OCI-LY7 (cell line): ENCODE results near the gene CCDC73. TPM values are rescaled to one million over a fixed set of nuclear protein-coding genes. Genes with fewer than 3 reads are reported as not detected.
"Not testable (repeated sequence)": the region's sequence is repeated elsewhere in the genome, so short reads cannot be mapped to it uniquely, and the experiment has no call there.

Experiments
- BruUV-seq: library from RNA; stranded (reverse); fragments of 400-500 nt; replicated peaks from 2 replicates; lab custom pipeline; 2021; lab: Mats Ljungman, UMichigan
- CTCF ChIA-PET: fragments of 300-600 bp; sonication (Branson Sonifier 250); formaldehyde crosslinking; loops from one replicate; lab custom pipeline; 2022; ENCODE audit warnings: antibody characterized with exemption; ENCODE audit not compliant: unreplicated experiment; lab: Charles Lee
- POLR2A ChIA-PET: fragments of 300-600 bp; sonication (Branson Sonifier 250); formaldehyde crosslinking; loops from one replicate; lab custom pipeline; 2022; ENCODE audit warnings: antibody characterized with exemption; lab: Charles Lee
- DNase-seq: peaks from one replicate; pipeline ENCODE4 v3.0.0-alpha.2; 2015; ENCODE audit warnings: low spot score
- H2AFZ ChIP-seq: fragments of 200-600 bp; sonication (generic), shearing (Covaris generic); 2 replicates; pipeline ENCODE4 v1.6.1; 2014; ENCODE audit warnings: mild to moderate bottlenecking, antibody characterized with exemption, low read length, moderate library complexity
- H3K27ac ChIP-seq: fragments of 200-600 bp; sonication (generic); 2 replicates; pipeline ENCODE4 v1.5.1; 2014; ENCODE audit warnings: mixed run types, low read depth, mild to moderate bottlenecking, moderate library complexity, low read length, inconsistent platforms; ENCODE audit not compliant: poor library complexity, severe bottlenecking
- H3K36me3 ChIP-seq: fragments of 200-600 bp; sonication (generic); 2 replicates; pipeline ENCODE4 v1.6.1; 2014; ENCODE audit warnings: mild to moderate bottlenecking, antibody characterized with exemption, low read length, moderate library complexity, mixed read lengths; ENCODE audit not compliant: insufficient read depth
- H3K4me1 ChIP-seq: fragments of 200-600 bp; sonication (generic); 2 replicates; pipeline ENCODE4 v1.5.1; 2014; ENCODE audit warnings: mild to moderate bottlenecking, low read length; ENCODE audit not compliant: insufficient read depth, poor library complexity, severe bottlenecking
- H3K4me2 ChIP-seq: fragments of 200-600 bp; sonication (generic); 2 replicates; pipeline ENCODE4 v1.6.1; 2014; ENCODE audit warnings: mild to moderate bottlenecking, low read length
- H3K4me3 ChIP-seq: fragments of 200-600 bp; sonication (generic); 2 replicates; pipeline ENCODE4 v1.5.1; 2014; ENCODE audit warnings: mild to moderate bottlenecking, low read depth, low read length; ENCODE audit not compliant: poor library complexity, severe bottlenecking
- H3K79me2 ChIP-seq: fragments of 200-600 bp; sonication (generic); 2 replicates; pipeline ENCODE4 v1.6.1; 2016; ENCODE audit warnings: low read depth, mild to moderate bottlenecking, low read length, moderate library complexity, mixed read lengths; ENCODE audit not compliant: insufficient read depth
- H3K9me2 ChIP-seq: fragments of 200-600 bp; sonication (generic); 2 replicates; pipeline ENCODE4 v1.6.1; 2016; ENCODE audit warnings: mild to moderate bottlenecking, low read length, mixed read lengths; ENCODE audit not compliant: insufficient read depth
- H3K9me3 ChIP-seq: fragments of 200-600 bp; sonication (generic); 2 replicates; pipeline ENCODE4 v1.6.1; 2014; ENCODE audit warnings: mild to moderate bottlenecking, mixed run types, low read length, mixed read lengths
- H4K20me1 ChIP-seq: fragments of 200-600 bp; sonication (generic); 2 replicates; pipeline ENCODE4 v1.6.1; 2014; ENCODE audit warnings: mild to moderate bottlenecking, antibody characterized with exemption, low read length, moderate library complexity, mixed read lengths; ENCODE audit not compliant: insufficient read depth
- EZH2phosphoT487 ChIP-seq: fragments of 200-600 bp; sonication (generic); IDR thresholded peaks from 2 replicates; pipeline ENCODE4 v1.6.1; 2018; ENCODE audit warnings: low read depth, borderline replicate concordance, mild to moderate bottlenecking, mixed run types, antibody characterized with exemption, low read length, moderate library complexity, mixed read lengths
- intact Hi-C: fragments of 100-400 bp; cut with micrococcal nuclease; formaldehyde crosslinking; loops from one replicate; pipeline ENCODE4 v1.10.0; 2022; ENCODE audit not compliant: unreplicated experiment
- total RNA-seq, 2 experiments: library from RNA; depleted of rRNA in 1 of 2; stranded (reverse); fragments of >200 nt in 1 of 2; shearing (Covaris generic) in 1 of 2; gene quantifications; 2 replicates each; pipeline ENCODE4 v1.2.3, GENCODE V29; 2014 to 2022
- TF ChIP-seq, protein P1 (sequence below): fragments of 200-600 bp; sonication (generic); conservative IDR thresholded peaks from 2 replicates; pipeline ENCODE4 v1.5.1; 2014; ENCODE audit warnings: mild to moderate bottlenecking, antibody characterized with exemption, low read length, moderate library complexity, mixed read lengths

Gene CCDC73
- total RNA-seq, 2 experiments from 2014 or later, result not detected

DNA sequence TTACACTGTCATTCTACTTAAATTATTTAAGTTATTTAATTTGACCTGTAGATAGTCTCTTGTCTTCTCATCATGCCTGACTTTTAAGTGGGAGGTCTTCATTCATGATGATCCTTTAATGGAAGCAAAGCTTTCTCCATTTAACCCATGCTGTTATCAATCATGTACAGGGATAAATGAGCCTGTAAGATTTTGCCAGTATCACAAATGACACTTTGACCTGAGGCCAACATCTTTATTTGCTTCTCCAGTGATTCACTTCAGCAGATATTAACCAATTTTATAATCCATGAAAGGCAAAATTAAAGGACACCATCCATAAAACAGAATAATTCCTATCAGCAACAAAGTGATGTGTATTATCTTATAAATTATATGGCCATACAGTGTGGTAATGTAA lies 7.7 kb downstream of the CCDC73 start:
- intact Hi-C loops, result no loop called here
- TF ChIP-seq, protein P1, sequence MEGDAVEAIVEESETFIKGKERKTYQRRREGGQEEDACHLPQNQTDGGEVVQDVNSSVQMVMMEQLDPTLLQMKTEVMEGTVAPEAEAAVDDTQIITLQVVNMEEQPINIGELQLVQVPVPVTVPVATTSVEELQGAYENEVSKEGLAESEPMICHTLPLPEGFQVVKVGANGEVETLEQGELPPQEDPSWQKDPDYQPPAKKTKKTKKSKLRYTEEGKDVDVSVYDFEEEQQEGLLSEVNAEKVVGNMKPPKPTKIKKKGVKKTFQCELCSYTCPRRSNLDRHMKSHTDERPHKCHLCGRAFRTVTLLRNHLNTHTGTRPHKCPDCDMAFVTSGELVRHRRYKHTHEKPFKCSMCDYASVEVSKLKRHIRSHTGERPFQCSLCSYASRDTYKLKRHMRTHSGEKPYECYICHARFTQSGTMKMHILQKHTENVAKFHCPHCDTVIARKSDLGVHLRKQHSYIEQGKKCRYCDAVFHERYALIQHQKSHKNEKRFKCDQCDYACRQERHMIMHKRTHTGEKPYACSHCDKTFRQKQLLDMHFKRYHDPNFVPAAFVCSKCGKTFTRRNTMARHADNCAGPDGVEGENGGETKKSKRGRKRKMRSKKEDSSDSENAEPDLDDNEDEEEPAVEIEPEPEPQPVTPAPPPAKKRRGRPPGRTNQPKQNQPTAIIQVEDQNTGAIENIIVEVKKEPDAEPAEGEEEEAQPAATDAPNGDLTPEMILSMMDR, result no peak
- TF ChIP-seq EZH2phosphoT487, result no peak
- ChIA-PET POLR2A (interaction anchor here (0.7 kb wide), 1 partner anchor 1132 kb away, joined by 3 read pairs; no protein-coding TSS in a partner anchor), CTCF (no interaction called here)
- no TSS peak for BruUV-seq
- no peak overlapping the region for H3K27ac ChIP-seq
- no peaks in the 10 kb centered on the region for H4K20me1 ChIP-seq
- no peak for DNase-seq
- H3K4me1 ChIP-seq, result no peaks in the 10 kb centered on the region
- no peak overlapping the region for H2AFZ ChIP-seq
- no peaks in the 10 kb centered on the region for H3K9me3 ChIP-seq
- no peaks in the 10 kb centered on the region for H3K79me2 ChIP-seq
- H3K4me2 ChIP-seq, result no peak overlapping the region
- H3K9me2 ChIP-seq, result no peaks in the 10 kb centered on the region
- no peak overlapping the region for H3K4me3 ChIP-seq
- H3K36me3 ChIP-seq, result no peaks in the 10 kb centered on the region

DNA sequence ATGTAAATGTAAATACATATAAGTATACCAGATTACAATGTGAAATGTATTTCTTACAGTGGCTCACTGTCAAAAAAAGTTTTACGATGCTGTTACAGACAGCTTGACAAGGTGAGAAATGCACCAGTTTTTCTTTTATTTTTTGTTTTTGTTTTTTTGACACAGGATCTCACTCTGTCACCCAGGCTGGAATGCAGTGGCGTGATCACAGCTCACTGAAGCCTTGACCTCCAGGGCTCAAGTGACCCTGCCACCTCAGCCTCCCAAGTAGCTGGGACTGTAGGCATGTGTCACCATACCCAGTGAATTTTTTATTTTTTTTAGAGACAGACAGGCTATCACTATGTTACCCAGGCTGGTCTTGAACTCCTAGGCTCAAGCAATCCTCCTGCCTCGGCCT lies 9.2 kb downstream of the CCDC73 start:
- Histone ChIP-seq H3K4me1 (no peaks in the 10 kb centered on the region), H3K9me3 (no peaks in the 10 kb centered on the region), H3K4me3 (no peak overlapping the region), H2AFZ (no peak overlapping the region), H3K9me2 (no peaks in the 10 kb centered on the region), H3K79me2 (no peaks in the 10 kb centered on the region), H3K36me3 (no peaks in the 10 kb centered on the region), H4K20me1 (no peaks in the 10 kb centered on the region), H3K27ac (no peak overlapping the region), H3K4me2 (no peak overlapping the region)
- TF ChIP-seq, protein P1, result no peak
- TF ChIP-seq EZH2phosphoT487, result no peak
- DNase-seq, result no peak
- ChIA-PET CTCF (no interaction called here), POLR2A (no interaction called here)
- intact Hi-C loops, result no loop called here
- no TSS peak for BruUV-seq

DNA sequence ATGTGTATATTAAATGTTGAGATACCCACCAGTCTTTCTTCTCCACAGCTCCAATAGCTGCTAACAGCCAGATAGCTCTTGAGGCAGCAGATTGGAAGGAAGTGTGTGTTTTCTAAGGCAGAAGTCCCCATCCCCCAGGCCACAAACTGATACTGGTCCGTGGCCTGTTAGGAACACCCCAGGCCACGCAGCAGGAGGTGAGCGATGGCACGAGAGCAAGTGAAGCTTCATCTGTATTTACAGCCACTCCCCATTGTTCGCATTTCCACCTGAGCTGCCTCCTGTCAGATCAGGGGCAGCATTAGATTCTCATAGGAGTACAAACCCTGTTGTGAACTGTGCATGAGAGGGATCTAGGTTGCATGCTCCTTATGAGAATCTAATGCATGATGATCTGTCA lies 12.7 kb downstream of the CCDC73 start:
- POLR2A ChIA-PET, result no interaction called here
- Histone ChIP-seq H2AFZ (no peak overlapping the region), H3K27ac (no peak overlapping the region), H3K36me3 (no peaks in the 10 kb centered on the region), H4K20me1 (no peaks in the 10 kb centered on the region), H3K4me3 (no peak overlapping the region), H3K4me1 (peaks cover 11% of the 10 kb centered on the region), H3K79me2 (no peaks in the 10 kb centered on the region), H3K9me2 (no peaks in the 10 kb centered on the region), H3K4me2 (no peak overlapping the region), H3K9me3 (no peaks in the 10 kb centered on the region)
- intact Hi-C loops, result loop anchor here (5.0 kb wide), 1 partner anchor 199 kb away; the partner anchor contains the start of gene EIF3M
- no TSS peak for BruUV-seq
- TF ChIP-seq, protein P1, result no peak
- no peak for TF ChIP-seq EZH2phosphoT487
- CTCF ChIA-PET, result no interaction called here
- no peak for DNase-seq

DNA sequence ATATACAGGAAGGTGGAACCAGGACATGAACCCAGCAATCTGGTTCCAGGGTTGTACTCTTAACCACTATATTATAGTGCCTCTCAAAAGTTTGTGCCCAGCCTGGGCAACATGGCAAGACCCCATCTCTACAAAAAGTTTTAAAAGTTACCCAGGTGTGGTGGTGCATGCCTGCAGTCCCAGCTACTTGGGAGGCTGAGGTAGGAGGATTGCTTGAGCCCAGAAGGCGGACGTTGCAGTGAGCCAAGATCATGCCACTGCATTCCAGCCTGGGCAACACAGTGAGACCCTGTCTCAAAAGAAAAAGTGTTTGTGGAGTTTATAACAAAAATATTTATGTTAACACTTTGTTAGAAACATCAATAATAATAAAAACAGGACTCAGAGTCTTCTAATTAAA lies 13.6 kb downstream of the CCDC73 start:
- H3K9me2 ChIP-seq, CTCF ChIA-PET: not testable (repeated sequence)
- H3K4me1 ChIP-seq, result peaks cover 11% of the 10 kb centered on the region

More for the DNA sequence above, 13.6 kb downstream of the CCDC73 start:
- not testable (repeated sequence) for H3K27ac ChIP-seq, H3K79me2 ChIP-seq, BruUV-seq, H3K4me3 ChIP-seq, H4K20me1 ChIP-seq, DNase-seq, H2AFZ ChIP-seq, H3K36me3 ChIP-seq, H3K4me2 ChIP-seq, H3K9me3 ChIP-seq
- POLR2A ChIA-PET, result interaction anchor here (1.0 kb wide), 1 partner anchor 35 kb away, joined by 3 read pairs; no protein-coding TSS in a partner anchor
- intact Hi-C loops, result loop anchor here (5.0 kb wide), 1 partner anchor 199 kb away; the partner anchor contains the start of gene EIF3M
